ENCODE results near the gene WNT7A. TPM values are rescaled to one million over a fixed set of nuclear protein-coding genes. Genes with fewer than 3 reads are reported as not detected.

Gene WNT7A
- total and polyA plus RNA-seq, 4 donors, result not detected

GRCh38 chr3:13768453-13768852 is 111.4 kb downstream of the WNT7A start:
- H3K4me3 ChIP-seq (ENCODE audit: low read depth in 1 of 3, low read length in 3 of 3), result no peak overlapping the region
- no peak for TF ChIP-seq JUND (IDR thresholded peaks at IDR 0.05)
- no peak for TF ChIP-seq SP1 (IDR thresholded peaks at IDR 0.05)
- no peak for TF ChIP-seq NR2F2 (IDR thresholded peaks at IDR 0.05)
- TF ChIP-seq TAF1 (conservative IDR thresholded peaks at IDR 0.05), result no peak
- TF ChIP-seq RAD21 (IDR thresholded peaks at IDR 0.05), result no peak
- no peak for TF ChIP-seq RXRA (IDR thresholded peaks at IDR 0.05)
- no peak for TF ChIP-seq HNF4A (conservative IDR thresholded peaks at IDR 0.05)
- no peak for TF ChIP-seq REST (IDR thresholded peaks at IDR 0.05)
- TF ChIP-seq EGR1 (IDR thresholded peaks at IDR 0.05; ENCODE audit: low read depth in 2 of 2), result no peak
- TF ChIP-seq GABPA (IDR thresholded peaks at IDR 0.05 in 1 of 2, conservative IDR thresholded peaks at IDR 0.05 in 1 of 2), result no peak
- no peak for TF ChIP-seq YY1 (IDR thresholded peaks at IDR 0.05)
- TF ChIP-seq CTCF (IDR thresholded peaks at IDR 0.05; ENCODE audit: low read depth, low read length, missing input control), result no peak
- no peak for TF ChIP-seq MAX (IDR thresholded peaks at IDR 0.05)
- no peak overlapping the region for H3K9ac ChIP-seq (ENCODE audit: low read depth in 1 of 2, low read length in 2 of 2)
- no peaks in the 10 kb centered on the region for H3K27me3 ChIP-seq (ENCODE audit: control insufficient read depth in 4 of 4, insufficient read depth in 4 of 4, low read length in 3 of 4)
- H3K4me1 ChIP-seq (ENCODE audit: control insufficient read depth in 4 of 4, insufficient read depth in 4 of 4, low read length in 3 of 4), result no peaks in the 10 kb centered on the region
- WGBS, result 83% methylated on average over 11 of the region's 11 CpGs
- no peaks in the 10 kb centered on the region for H3K9me3 ChIP-seq (ENCODE audit: control insufficient read depth in 4 of 4, low read length in 3 of 4)
- no peak for DNase-seq (ENCODE audit: low spot score)
- no peak overlapping the region for H3K27ac ChIP-seq (ENCODE audit: low read depth in 1 of 2, low read length in 2 of 2)
- no peaks in the 10 kb centered on the region for H3K36me3 ChIP-seq (ENCODE audit: control insufficient read depth in 4 of 4, insufficient read depth in 3 of 4, low read depth in 1 of 4, low read length in 3 of 4)

- WGBS, result 84% methylated on average over 4 of the region's 4 CpGs
Observed at GRCh38 chr3:13767896-13768295, 112.0 kb downstream of the WNT7A start.

More at GRCh38 chr3:13767896-13768295, 112.0 kb downstream of the WNT7A start:
- Histone ChIP-seq H3K27me3 (ENCODE audit: control insufficient read depth in 4 of 4, insufficient read depth in 4 of 4, low read length in 3 of 4) (no peaks in the 10 kb centered on the region), H3K4me3 (ENCODE audit: low read depth in 1 of 3, low read length in 3 of 3) (no peak overlapping the region), H3K4me1 (ENCODE audit: control insufficient read depth in 4 of 4, insufficient read depth in 4 of 4, low read length in 3 of 4) (no peaks in the 10 kb centered on the region), H3K36me3 (ENCODE audit: control insufficient read depth in 4 of 4, insufficient read depth in 3 of 4, low read depth in 1 of 4, low read length in 3 of 4) (no peaks in the 10 kb centered on the region), H3K9ac (ENCODE audit: low read depth in 1 of 2, low read length in 2 of 2) (no peak overlapping the region), H3K27ac (ENCODE audit: low read depth in 1 of 2, low read length in 2 of 2) (no peak overlapping the region), H3K9me3 (ENCODE audit: control insufficient read depth in 4 of 4, low read length in 3 of 4) (peaks cover 0 to 2% (median 0%) of the 10 kb centered on the region in 4 donors)
- no peak for TF ChIP-seq ZBTB33 (IDR thresholded peaks at IDR 0.05)
- no peak for TF ChIP-seq EGR1 (IDR thresholded peaks at IDR 0.05; ENCODE audit: low read depth in 2 of 2)
- no peak for TF ChIP-seq SP1 (IDR thresholded peaks at IDR 0.05)
- TF ChIP-seq RAD21 (IDR thresholded peaks at IDR 0.05), result no peak
- no peak for TF ChIP-seq ATF3 (IDR thresholded peaks at IDR 0.05)
- TF ChIP-seq REST (IDR thresholded peaks at IDR 0.05), result no peak
- TF ChIP-seq TAF1 (conservative IDR thresholded peaks at IDR 0.05), result no peak
- no peak for TF ChIP-seq CTCF (IDR thresholded peaks at IDR 0.05; ENCODE audit: low read depth, low read length, missing input control)
- TF ChIP-seq YY1 (IDR thresholded peaks at IDR 0.05), result no peak
- no peak for DNase-seq (ENCODE audit: low spot score)

Measured in liver (tissue), 9 donors.